Thymus (tissue), 11 donors: ENCODE data around the gene GFOD2. TPM values are rescaled to one million over a fixed set of nuclear protein-coding genes. Genes with fewer than 3 reads are reported as not detected.

Experiments
- DNase-seq, 9 donors: peaks; one replicate each; pipeline ENCODE4 v3.0.0-alpha.2; 2013; ENCODE audit warnings: low spot score in 9 of 9, low read depth in 6 of 9, missing footprints in 1 of 9
- H3K27ac ChIP-seq, 2 donors: one replicate each; pipeline ENCODE4 v1.5.1; 2013; ENCODE audit warnings: control low read depth in 1 of 2, low read depth in 1 of 2, low read length in 1 of 2, mild to moderate bottlenecking in 1 of 2, moderate library complexity in 1 of 2
- H3K27me3 ChIP-seq, 2 donors: one replicate each; pipeline ENCODE4 v1.5.1; 2013; ENCODE audit warnings: low read length in 1 of 2; ENCODE audit not compliant: control insufficient read depth in 2 of 2, insufficient read depth in 1 of 2
- H3K36me3 ChIP-seq, 2 donors: one replicate each; pipeline ENCODE4 v1.5.1; 2013; ENCODE audit warnings: low read length in 1 of 2, mild to moderate bottlenecking in 1 of 2, moderate library complexity in 1 of 2; ENCODE audit not compliant: control insufficient read depth in 2 of 2, insufficient read depth in 2 of 2
- H3K4me1 ChIP-seq, 2 donors: one replicate each; pipeline ENCODE4 v1.5.1; 2013; ENCODE audit warnings: low read length in 2 of 2; ENCODE audit not compliant: control insufficient read depth in 2 of 2, insufficient read depth in 2 of 2
- H3K4me3 ChIP-seq, 2 donors: one replicate each; pipeline ENCODE4 v1.5.1; 2013; ENCODE audit warnings: low read length in 2 of 2, control low read depth in 1 of 2, mild to moderate bottlenecking in 1 of 2
- H3K9me3 ChIP-seq, 2 donors: one replicate each; pipeline ENCODE4 v1.5.1; 2013; ENCODE audit warnings: low read length in 1 of 2, mild to moderate bottlenecking in 1 of 2; ENCODE audit not compliant: control insufficient read depth in 2 of 2, insufficient read depth in 1 of 2
- WGBS: extraction: QIAGEN DNeasy Blood & Tissue Kit; methylation state at CpG from one replicate; pipeline ENCODE4 v1.1.7; 2013; 5-methylcytosine and 5-hydroxymethylcytosine counted together
- polyA plus RNA-seq: library from polyadenylated mRNA; stranded (reverse); fragments of 200-250 nt; gene quantifications from one replicate; pipeline ENCODE4 v1.2.3, GENCODE V29; 2013
- total RNA-seq: library from RNA; stranded (reverse); fragments of 120-200 nt; gene quantifications from one replicate; pipeline ENCODE4 v1.2.4, GENCODE V29; 2013
- donor health status: healthy.

GFOD2 gene
- total and polyA plus RNA-seq, 2 donors, result 10.2 to 11.3 TPM

GRCh38 chr16:67666559-67667452 is 52.3 kb downstream of the GFOD2 start, which contains the start of the genes C16orf86 and ENKD1:
Gene C16orf86 (plus strand): TSS chr16:67666814. CDS start chr16:67666971, 157 bp downstream.
Gene ENKD1 (minus strand): TSS chr16:67666750. CDS start chr16:67666442, 308 bp downstream.
- Histone ChIP-seq H3K27me3 (peaks cover 0 to 5% of the 10 kb centered on the region in 2 donors), H3K36me3 (peaks cover 8 to 14% of the 10 kb centered on the region in 2 donors), H3K4me3 (peak within 1 kb of the TSS; percentile 58 to 90), H3K4me1 (peaks cover 19 to 27% of the 10 kb centered on the region in 2 donors), H3K9me3 (no peaks in the 10 kb centered on the region), H3K27ac (peak within 1 kb of the TSS; percentile 73 to 80)
- 6% methylated on average over 78 of the region's 78 CpGs for WGBS
- DNase-seq, result peak in 8 of 9 donors; percentile 75 to 91 (median 82)

GRCh38 chr16:67666032-67666551 is 53.0 kb downstream of the GFOD2 start:
- H3K36me3 ChIP-seq, result peaks cover 8 to 15% of the 10 kb centered on the region in 2 donors
- no peak overlapping the region for H3K27ac ChIP-seq
- WGBS, result 3% methylated on average over 46 of the region's 46 CpGs
- DNase-seq, result peak in 1 of 9 donors; percentile 28
- H3K4me3 ChIP-seq, result peak overlapping the region; percentile 58 to 90
- no peaks in the 10 kb centered on the region for H3K9me3 ChIP-seq
- peaks cover 24 to 34% of the 10 kb centered on the region in 2 donors for H3K4me1 ChIP-seq
- H3K27me3 ChIP-seq, result peaks cover 0 to 9% of the 10 kb centered on the region in 2 donors

GRCh38 chr16:67665598-67665997 is 53.5 kb downstream of the GFOD2 start:
- Histone ChIP-seq H3K27ac (no peak overlapping the region), H3K4me1 (peaks cover 25 to 37% of the 10 kb centered on the region in 2 donors), H3K4me3 (peak overlapping the region in 1 of 2 donors; percentile 58), H3K27me3 (peaks cover 0 to 9% of the 10 kb centered on the region in 2 donors), H3K9me3 (no peaks in the 10 kb centered on the region), H3K36me3 (peaks cover 8 to 15% of the 10 kb centered on the region in 2 donors)
- DNase-seq, result no peak
- WGBS, result 83% methylated on average over 5 of the region's 5 CpGs

GRCh38 chr16:67664871-67665270 is 54.2 kb downstream of the GFOD2 start:
- Histone ChIP-seq H3K4me1 (peaks cover 25 to 41% of the 10 kb centered on the region in 2 donors), H3K36me3 (peaks cover 8 to 15% of the 10 kb centered on the region in 2 donors), H3K27ac (no peak overlapping the region), H3K27me3 (peaks cover 0 to 9% of the 10 kb centered on the region in 2 donors), H3K4me3 (no peak overlapping the region), H3K9me3 (no peaks in the 10 kb centered on the region)
- WGBS, result 98% methylated on average over 7 of the region's 7 CpGs
- no peak for DNase-seq

GRCh38 chr16:67664258-67664657 is 54.9 kb downstream of the GFOD2 start:
- H3K27ac ChIP-seq, result no peak overlapping the region
- peaks cover 8 to 15% of the 10 kb centered on the region in 2 donors for H3K36me3 ChIP-seq
- H3K27me3 ChIP-seq, result peaks cover 0 to 9% of the 10 kb centered on the region in 2 donors
- no peak for DNase-seq
- no peak overlapping the region for H3K4me3 ChIP-seq
- no peaks in the 10 kb centered on the region for H3K9me3 ChIP-seq
- H3K4me1 ChIP-seq, result peaks cover 27 to 45% of the 10 kb centered on the region in 2 donors
- WGBS, result 99% methylated on average over 4 of the region's 4 CpGs

GRCh38 chr16:67663877-67664222 is 55.3 kb downstream of the GFOD2 start:
- DNase-seq, result no peak
- 99% methylated on average over 6 of the region's 6 CpGs for WGBS
- Histone ChIP-seq H3K36me3 (peaks cover 8 to 15% of the 10 kb centered on the region in 2 donors), H3K4me3 (no peak overlapping the region), H3K27ac (no peak overlapping the region), H3K9me3 (no peaks in the 10 kb centered on the region), H3K4me1 (peaks cover 31 to 49% of the 10 kb centered on the region in 2 donors), H3K27me3 (peaks cover 0 to 9% of the 10 kb centered on the region in 2 donors)

GRCh38 chr16:67663151-67663876 is 55.8 kb downstream of the GFOD2 start:
- peaks cover 0 to 9% of the 10 kb centered on the region in 2 donors for H3K27me3 ChIP-seq
- peaks cover 30 to 51% of the 10 kb centered on the region in 2 donors for H3K4me1 ChIP-seq
- WGBS, result 93% methylated on average over 25 of the region's 25 CpGs
- H3K27ac ChIP-seq, result no peak overlapping the region
- H3K4me3 ChIP-seq, result no peak overlapping the region
- H3K36me3 ChIP-seq, result peaks cover 12 to 18% of the 10 kb centered on the region in 2 donors
- DNase-seq, result no peak
- H3K9me3 ChIP-seq, result no peaks in the 10 kb centered on the region

GRCh38 chr16:67662653-67663010 is 56.5 kb downstream of the GFOD2 start:
- Histone ChIP-seq H3K4me1 (peaks cover 28 to 44% of the 10 kb centered on the region in 2 donors), H3K27me3 (peaks cover 0 to 9% of the 10 kb centered on the region in 2 donors), H3K9me3 (no peaks in the 10 kb centered on the region), H3K27ac (no peak overlapping the region), H3K36me3 (peaks cover 19 to 24% of the 10 kb centered on the region in 2 donors), H3K4me3 (no peak overlapping the region)
- no peak for DNase-seq
